Measurements from ENCODE around the gene EIF4G3. TPM values are rescaled to one million over a fixed set of nuclear protein-coding genes. Genes with fewer than 3 reads are reported as not detected.

The EIF4G3 gene
- total RNA-seq, 4 donors from 2014 or later: 41.2 to 57.3 (median 50.0) TPM

GRCh38 chr1:21005466-21006239 is 171.0 kb downstream of the EIF4G3 start:
- WGBS, 2 donors: 39 to 41% methylated on average over 4 of the region's 4 CpGs
- H3K9me3 ChIP-seq: no peaks in the 10 kb centered on the region
- H3K4me1 ChIP-seq: peaks cover 0 to 9% (median 0%) of the 10 kb centered on the region in 4 donors
- no peaks in the 10 kb centered on the region for H3K36me3 ChIP-seq
- no peak for DNase-seq (ENCODE audit: low spot score in 2 of 2)
- H3K27me3 ChIP-seq: peaks cover 0 to 2% of the 10 kb centered on the region in 2 donors
- H3K27ac ChIP-seq: no peak overlapping the region
- TF ChIP-seq, protein P1, sequence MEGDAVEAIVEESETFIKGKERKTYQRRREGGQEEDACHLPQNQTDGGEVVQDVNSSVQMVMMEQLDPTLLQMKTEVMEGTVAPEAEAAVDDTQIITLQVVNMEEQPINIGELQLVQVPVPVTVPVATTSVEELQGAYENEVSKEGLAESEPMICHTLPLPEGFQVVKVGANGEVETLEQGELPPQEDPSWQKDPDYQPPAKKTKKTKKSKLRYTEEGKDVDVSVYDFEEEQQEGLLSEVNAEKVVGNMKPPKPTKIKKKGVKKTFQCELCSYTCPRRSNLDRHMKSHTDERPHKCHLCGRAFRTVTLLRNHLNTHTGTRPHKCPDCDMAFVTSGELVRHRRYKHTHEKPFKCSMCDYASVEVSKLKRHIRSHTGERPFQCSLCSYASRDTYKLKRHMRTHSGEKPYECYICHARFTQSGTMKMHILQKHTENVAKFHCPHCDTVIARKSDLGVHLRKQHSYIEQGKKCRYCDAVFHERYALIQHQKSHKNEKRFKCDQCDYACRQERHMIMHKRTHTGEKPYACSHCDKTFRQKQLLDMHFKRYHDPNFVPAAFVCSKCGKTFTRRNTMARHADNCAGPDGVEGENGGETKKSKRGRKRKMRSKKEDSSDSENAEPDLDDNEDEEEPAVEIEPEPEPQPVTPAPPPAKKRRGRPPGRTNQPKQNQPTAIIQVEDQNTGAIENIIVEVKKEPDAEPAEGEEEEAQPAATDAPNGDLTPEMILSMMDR (IDR thresholded peaks at IDR 0.05): no peak
- TF ChIP-seq POLR2A (IDR thresholded peaks at IDR 0.05): no peak
- TF ChIP-seq EP300 (IDR thresholded peaks at IDR 0.05): no peak
- H3K4me3 ChIP-seq: no peak overlapping the region

- H3K4me1 ChIP-seq: peaks cover 0 to 9% (median 0%) of the 10 kb centered on the region in 4 donors
- TF ChIP-seq, protein P1 (IDR thresholded peaks at IDR 0.05): no peak
- TF ChIP-seq EP300 (IDR thresholded peaks at IDR 0.05) (no peak), POLR2A (IDR thresholded peaks at IDR 0.05) (no peak)
- no peaks in the 10 kb centered on the region for H3K9me3 ChIP-seq
- H3K27me3 ChIP-seq: peaks cover 0 to 2% of the 10 kb centered on the region in 2 donors
- WGBS, 2 donors: 94 to 96% methylated on average over 3 of the region's 3 CpGs
- no peak overlapping the region for H3K27ac ChIP-seq
- no peak overlapping the region for H3K4me3 ChIP-seq
- H3K36me3 ChIP-seq: no peaks in the 10 kb centered on the region
- no peak for DNase-seq (ENCODE audit: low spot score in 2 of 2)
Measured at GRCh38 chr1:21003281-21004045, 173.2 kb downstream of the EIF4G3 start.

GRCh38 chr1:21001042-21001441 is 175.7 kb downstream of the EIF4G3 start:
- Histone ChIP-seq H3K36me3 (no peaks in the 10 kb centered on the region), H3K4me3 (no peak overlapping the region), H3K27me3 (peaks cover 0 to 2% of the 10 kb centered on the region in 2 donors), H3K27ac (no peak overlapping the region), H3K9me3 (no peaks in the 10 kb centered on the region), H3K4me1 (peaks cover 0 to 7% (median 0%) of the 10 kb centered on the region in 4 donors)
- TF ChIP-seq POLR2A (IDR thresholded peaks at IDR 0.05) (no peak), EP300 (IDR thresholded peaks at IDR 0.05) (no peak)
- TF ChIP-seq, protein P1 (IDR thresholded peaks at IDR 0.05): no peak
- 65 to 66% methylated on average over 2 of the region's 2 CpGs for WGBS, 2 donors
- DNase-seq (ENCODE audit: low spot score in 2 of 2): no peak

DNA sequence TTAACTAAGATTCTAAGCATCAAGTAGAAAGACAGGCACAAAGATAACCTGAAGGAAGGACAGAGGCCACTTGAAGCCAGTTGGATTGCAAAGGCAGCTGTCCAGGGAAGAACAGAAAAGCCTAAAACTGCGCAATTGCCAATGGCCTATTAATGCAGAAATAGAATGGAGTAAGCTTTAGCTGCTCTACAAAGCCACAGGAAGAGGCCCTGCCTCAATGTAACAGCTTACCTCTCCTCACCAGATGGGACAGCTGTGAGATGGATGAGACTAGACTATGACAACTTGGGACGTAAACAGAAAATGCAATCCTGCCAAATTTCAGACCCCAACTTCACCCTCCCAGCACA is 176.5 kb downstream of the EIF4G3 start:
- no peaks in the 10 kb centered on the region for H3K27me3 ChIP-seq
- H3K9me3 ChIP-seq: no peaks in the 10 kb centered on the region
- DNase-seq (ENCODE audit: low spot score in 2 of 2): no peak
- H3K4me1 ChIP-seq: peaks cover 0 to under 1% (median 0%) of the 10 kb centered on the region in 4 donors
- WGBS, 2 donors: 87 to 95% methylated on average over 2 of the region's 2 CpGs
- no peak for TF ChIP-seq EP300 (IDR thresholded peaks at IDR 0.05)
- TF ChIP-seq, protein P1 (IDR thresholded peaks at IDR 0.05): no peak
- no peak for TF ChIP-seq POLR2A (IDR thresholded peaks at IDR 0.05)
- no peak overlapping the region for H3K4me3 ChIP-seq
- H3K27ac ChIP-seq: no peak overlapping the region
- H3K36me3 ChIP-seq: no peaks in the 10 kb centered on the region
